Measurements from ENCODE around the gene TMEM156. TPM values are rescaled to one million over a fixed set of nuclear protein-coding genes. Genes with fewer than 3 reads are reported as not detected.
"Not testable (repeated sequence)": the region's sequence is repeated elsewhere in the genome, so short reads cannot be mapped to it uniquely, and the experiment has no call there.

TMEM156 gene
- total RNA-seq, 1 experiment from 2014 or later: 0.86 TPM

DNA sequence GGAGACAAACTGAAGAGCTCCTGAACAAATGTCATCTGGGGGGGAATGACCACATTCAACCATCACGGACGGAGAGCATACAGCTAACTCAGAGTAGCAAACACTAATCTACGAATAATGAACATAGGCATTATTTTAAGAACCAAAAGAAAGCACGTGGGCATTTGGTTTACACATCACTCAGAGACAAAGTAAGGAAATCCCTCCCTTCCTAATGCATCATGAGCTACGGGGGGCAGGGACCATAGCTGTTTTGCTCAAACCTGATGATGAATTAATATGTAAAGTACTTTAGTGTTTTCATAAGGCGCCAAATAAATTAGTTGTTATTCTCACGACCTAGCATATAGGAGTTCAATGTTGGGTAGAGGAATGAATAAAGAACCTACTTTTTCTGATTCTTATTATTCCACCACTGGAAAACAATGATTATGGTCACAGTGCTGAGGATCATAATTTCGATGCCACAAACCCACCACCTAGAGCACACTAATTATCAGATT, 11.7 kb upstream of the TMEM156 start:
- DNase-seq (ENCODE audit: low read depth): peak; percentile 35

GRCh38 chr4:39043058-39043860, 11.1 kb upstream of the TMEM156 start:
- peak; percentile 49 for DNase-seq (ENCODE audit: low read depth)

DNA sequence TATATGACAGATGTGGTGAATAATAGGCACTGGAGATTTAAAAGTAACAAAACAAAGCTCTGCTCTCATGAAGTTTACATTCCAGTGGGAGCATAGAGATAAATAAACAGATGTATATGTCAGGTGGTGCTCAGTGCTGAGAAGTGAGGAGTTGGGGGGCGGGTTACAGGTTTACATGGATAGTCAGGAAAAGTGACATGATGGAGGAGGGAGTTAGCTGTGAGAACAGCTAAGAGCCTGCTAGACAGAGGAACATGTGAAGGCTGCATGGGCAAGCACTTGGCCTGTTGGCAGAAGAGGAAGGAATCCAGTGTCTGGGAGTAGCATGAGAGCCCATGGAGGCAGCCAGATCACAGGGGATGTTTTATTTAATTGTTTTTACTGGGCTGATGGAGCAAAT, 10.2 kb upstream of the TMEM156 start:
- DNase-seq (ENCODE audit: low read depth): no peak

DNA sequence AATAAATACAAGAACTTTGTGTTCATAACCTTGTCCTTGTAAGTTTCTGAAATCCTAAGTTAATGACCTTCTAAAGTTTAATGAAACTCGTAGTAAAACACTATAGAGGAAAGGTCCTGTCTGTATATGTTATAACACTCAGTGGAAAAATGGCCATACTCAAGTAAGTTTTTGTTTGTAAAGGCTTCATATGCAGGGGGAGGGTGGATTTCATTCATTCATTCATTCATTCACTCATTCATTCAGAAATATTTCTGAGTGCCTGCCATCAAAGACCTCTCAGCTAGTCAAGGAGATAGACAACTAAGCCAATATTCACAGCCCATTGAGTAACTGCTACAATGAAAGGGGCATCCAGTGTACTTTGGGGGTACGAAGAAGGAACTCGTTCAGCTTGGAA, 6.9 kb upstream of the TMEM156 start:
- DNase-seq (ENCODE audit: low read depth): no peak

DNA sequence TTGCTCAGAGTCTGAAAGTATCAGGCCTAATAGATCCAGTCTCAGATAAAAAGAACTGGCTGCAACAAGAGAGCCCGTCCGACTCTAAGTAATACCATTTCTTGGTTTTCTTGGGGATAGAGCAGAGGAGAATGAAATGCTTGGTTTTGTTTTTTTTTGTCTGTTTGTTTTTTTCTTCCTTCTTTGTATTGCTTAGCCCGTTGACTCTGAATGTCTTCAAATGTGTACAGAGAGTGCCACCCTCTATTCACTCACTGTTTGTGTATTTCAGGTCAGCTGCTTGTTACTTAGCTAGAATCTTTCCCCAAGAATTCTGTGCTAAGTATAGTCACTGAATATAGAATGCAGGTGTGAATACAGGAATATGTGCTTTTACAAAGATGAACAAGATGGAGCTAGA, 5.7 kb upstream of the TMEM156 start:
- no peak for DNase-seq (ENCODE audit: low read depth)

DNA sequence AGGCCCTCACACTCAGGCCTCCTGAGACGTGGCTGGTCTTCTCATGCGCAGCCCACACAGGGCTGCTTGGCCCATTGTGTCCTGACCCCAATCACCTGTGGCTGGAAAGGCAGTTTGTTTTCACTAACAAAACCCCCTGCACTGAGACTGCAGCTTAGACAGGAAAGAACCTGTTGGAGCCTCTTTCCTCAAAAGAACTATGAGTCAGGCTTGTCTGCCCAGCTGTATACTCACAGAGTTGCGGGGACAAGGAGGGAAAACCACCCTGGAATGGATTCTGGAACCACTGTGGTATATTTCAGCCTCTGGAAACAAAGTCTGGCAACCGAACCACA, 5.2 kb upstream of the TMEM156 start:
- DNase-seq (ENCODE audit: low read depth): peak; percentile 69

DNA sequence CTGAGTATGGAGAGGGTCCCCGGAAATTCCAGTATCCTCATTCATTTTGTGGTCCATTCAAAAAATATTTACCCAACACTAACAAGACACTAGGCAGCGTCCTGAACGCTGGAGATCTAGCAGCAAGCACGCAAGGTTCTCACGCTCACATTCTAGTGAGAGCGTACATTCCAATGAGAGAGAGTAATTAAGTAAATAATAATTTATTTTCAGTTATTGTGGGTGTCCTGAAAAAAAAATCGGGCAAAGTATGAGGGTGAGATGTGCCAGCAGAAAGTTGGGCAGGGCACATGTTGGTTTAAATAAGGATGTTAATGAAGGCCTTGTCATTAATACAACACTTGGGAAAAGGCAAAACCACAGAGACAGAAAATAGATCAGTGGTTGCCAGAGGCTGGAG, 4.0 kb upstream of the TMEM156 start:
- DNase-seq (ENCODE audit: low read depth): peak; percentile 87

- DNase-seq (ENCODE audit: low read depth): not testable (repeated sequence)
These were observed 604 bp downstream of the TMEM156 start for GRCh38 chr4:39031590-39032020.

- DNase-seq (ENCODE audit: low read depth): no peak
These were observed 1.5 kb downstream of the TMEM156 start for GRCh38 chr4:39030725-39031124.

GRCh38 chr4:39029752-39030694, 2.2 kb downstream of the TMEM156 start:
- no peak for DNase-seq (ENCODE audit: low read depth)

GRCh38 chr4:39026096-39026495, 6.1 kb downstream of the TMEM156 start:
- no peak for DNase-seq (ENCODE audit: low read depth)

DNA sequence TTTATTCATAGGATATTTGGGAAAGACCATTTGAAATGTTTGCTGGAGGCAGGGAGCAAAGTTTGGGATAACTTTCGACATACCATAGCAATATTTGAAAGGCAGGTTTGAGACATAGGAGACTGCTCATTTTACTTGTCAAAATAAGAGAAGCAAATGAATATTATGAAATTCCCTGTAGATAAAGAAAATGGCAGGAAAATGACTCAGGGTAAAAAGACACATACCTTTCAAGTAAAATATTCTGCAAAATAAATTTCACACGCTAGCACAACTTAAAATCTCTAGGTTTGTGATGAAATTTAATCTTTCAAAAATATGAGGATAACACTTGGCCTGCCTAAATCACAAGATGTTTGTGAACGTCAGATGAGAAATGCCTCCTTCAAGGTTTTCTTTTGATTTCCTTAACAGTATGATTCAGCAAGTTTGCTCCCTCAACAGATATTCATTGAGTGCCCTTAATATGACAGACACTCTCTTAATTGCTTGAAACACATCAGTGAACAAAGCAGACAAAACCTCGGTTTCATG, 6.6 kb downstream of the TMEM156 start:
- no peak for DNase-seq (ENCODE audit: low read depth)

DNA sequence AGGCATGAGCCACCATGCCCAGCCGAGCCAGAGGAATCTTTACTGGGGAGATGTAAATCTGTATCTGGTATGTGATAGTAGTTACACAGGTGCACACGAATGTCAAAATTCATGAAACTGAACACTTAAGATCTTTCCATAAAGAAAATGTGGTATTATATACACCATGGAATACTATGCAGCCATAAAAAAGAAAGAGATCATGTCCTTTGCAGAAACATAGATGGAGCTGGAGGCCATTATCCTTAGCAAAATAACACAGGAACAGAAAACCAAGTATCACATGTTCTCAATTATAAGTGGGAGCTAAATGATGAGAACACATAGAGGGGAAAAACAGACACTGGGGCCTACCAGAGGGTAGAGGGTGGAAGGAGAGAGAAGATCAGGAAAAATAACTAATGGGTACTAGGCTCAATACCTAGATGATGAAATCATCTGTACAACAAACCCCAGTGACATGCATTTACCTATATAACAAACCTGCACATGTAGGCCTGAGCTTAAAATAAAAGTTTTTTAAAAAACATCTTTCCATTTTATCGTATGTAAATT, 7.8 kb downstream of the TMEM156 start:
- no peak for DNase-seq (ENCODE audit: low read depth)

DNA sequence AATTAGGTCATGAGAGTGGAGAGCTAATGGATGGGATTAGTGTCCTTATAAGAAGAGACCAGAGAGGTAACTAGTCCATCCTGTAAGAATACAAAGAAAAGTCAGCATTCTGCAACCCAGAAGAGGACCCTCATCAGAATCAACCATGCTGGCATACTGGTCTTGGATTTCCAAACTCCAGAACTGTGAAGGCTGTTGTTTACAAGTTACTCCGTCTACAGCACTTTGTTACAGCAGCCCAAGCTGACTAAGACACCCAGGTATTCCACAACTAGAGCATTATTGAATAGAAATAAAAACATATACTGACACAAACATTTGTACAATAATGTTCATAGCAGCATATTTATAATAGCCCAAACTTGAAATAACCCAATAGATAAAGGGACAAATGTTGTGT, 9.2 kb downstream of the TMEM156 start:
- DNase-seq (ENCODE audit: low read depth): no peak

DNA sequence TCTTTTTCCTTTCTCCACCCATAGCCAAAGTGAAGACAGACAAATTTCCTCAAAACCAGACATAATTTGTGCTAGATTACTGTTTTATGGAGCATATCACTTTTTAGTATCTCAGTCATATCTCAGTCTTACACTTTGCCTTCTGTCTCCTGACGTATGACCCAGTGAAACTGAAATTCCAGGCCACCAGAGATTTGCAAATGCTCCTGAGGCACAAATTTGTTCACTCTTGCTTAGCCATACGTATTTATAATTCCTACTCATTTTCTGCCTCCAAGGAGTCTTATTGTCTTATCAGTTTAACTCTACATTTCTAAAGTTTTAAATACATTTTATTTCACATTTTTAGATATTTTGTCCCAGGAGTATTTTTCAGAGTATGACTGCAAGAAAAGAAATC, 10.0 kb downstream of the TMEM156 start:
- no peak for DNase-seq (ENCODE audit: low read depth)

DNA sequence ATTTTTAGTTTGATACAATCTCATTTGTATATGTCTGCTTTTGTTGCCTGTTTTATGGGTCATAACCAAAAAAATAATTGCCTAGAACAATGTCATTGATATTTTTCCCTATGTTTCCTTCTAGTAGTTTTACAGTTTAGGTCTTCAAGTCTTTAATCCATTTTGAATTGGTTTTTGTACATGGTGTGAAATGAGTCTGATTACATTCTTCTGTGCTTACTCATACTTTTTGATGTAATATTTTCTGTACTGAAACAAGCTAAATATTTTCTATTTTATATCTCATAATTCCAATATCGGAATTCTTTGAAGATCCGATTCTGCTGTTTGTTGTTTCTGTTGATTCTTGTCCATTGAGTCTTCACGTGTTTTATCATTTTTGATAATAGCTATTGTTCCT, 10.6 kb downstream of the TMEM156 start:
- DNase-seq (ENCODE audit: low read depth): no peak

DNA sequence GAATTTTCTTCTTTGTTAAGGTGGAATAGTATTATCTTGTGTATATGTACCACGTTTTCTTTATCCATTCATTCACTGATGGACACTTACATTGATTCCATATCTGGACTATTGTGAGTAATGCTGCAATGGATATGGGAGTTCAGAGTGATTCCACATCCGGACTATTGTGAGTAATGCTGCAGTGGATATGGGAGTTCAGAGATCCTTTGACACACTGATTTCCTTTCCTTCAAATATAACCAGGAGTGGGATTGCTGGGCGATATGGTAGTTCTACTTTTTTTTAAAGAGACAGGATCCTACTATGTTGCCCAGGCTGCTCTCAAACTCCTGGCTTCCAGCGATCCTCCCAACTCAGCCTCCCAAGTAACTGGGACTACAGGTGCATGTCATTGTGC, 12.1 kb downstream of the TMEM156 start:
- DNase-seq (ENCODE audit: low read depth): no peak

- no peak for DNase-seq (ENCODE audit: low read depth)
These were observed 18.2 kb downstream of the TMEM156 start for GRCh38 chr4:39014028-39014427.

- DNase-seq (ENCODE audit: low read depth): no peak
These were observed 27.5 kb downstream of the TMEM156 start for GRCh38 chr4:39004758-39005157.

- not testable (repeated sequence) for DNase-seq (ENCODE audit: low read depth)
These were observed 30.2 kb downstream of the TMEM156 start for GRCh38 chr4:39002058-39002457.

DNA sequence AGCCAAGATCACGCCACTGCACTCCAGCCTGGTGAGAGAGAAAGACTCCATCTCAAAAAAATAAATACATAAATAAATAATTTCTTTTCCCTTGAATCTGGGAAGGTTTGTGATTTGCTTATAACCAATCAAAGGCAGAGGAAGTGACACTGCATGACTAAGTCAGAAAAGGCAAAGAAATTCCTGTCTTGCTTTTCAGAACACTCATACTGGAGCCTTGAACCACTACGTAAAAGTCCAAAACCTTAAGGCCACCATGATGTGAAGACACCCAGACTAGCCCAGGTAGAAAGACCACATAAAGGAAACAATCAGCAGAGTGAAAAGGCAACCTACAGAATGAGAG, 36.6 kb downstream of the TMEM156 start:
- no peak for DNase-seq (ENCODE audit: low read depth)

GRCh38 chr4:38994135-38994534, 38.1 kb downstream of the TMEM156 start:
- no peak for DNase-seq (ENCODE audit: low read depth)

All from LHCN-M2 (cell line).